DMS153 (cell line): ENCODE results near the gene NOX4.
"Not testable (repeated sequence)": the region's sequence is repeated elsewhere in the genome, so short reads cannot be mapped to it uniquely, and the experiment has no call there.

Experiments used
- DNase-seq: peaks from one replicate; lab custom pipeline; 2025; lab: John Stamatoyannopoulos, UW

Gene NOX4

GRCh38 chr11:89458716-89459115 is 32.5 kb downstream of the NOX4 start:
- DNase-seq = no peak

GRCh38 chr11:89457190-89457589 is 34.0 kb downstream of the NOX4 start:
- DNase-seq = no peak

- DNase-seq = no peak
Observed at GRCh38 chr11:89456681-89457080, 34.5 kb downstream of the NOX4 start.

- DNase-seq = no peak
Observed at GRCh38 chr11:89452780-89453179, 38.4 kb downstream of the NOX4 start.

- no peak for DNase-seq
Observed at GRCh38 chr11:89447845-89448244, 43.3 kb downstream of the NOX4 start.

- no peak for DNase-seq
Observed at GRCh38 chr11:89443361-89444322, 47.5 kb downstream of the NOX4 start.

GRCh38 chr11:89442801-89443200 is 48.4 kb downstream of the NOX4 start:
- no peak for DNase-seq

GRCh38 chr11:89441606-89442005 is 49.6 kb downstream of the NOX4 start:
- no peak for DNase-seq

- DNase-seq = no peak
Observed at GRCh38 chr11:89437317-89437716, 53.9 kb downstream of the NOX4 start.

GRCh38 chr11:89436071-89436470 is 55.1 kb downstream of the NOX4 start:
- DNase-seq = no peak

- DNase-seq = no peak
Observed at GRCh38 chr11:89433278-89433677, 57.9 kb downstream of the NOX4 start.

- DNase-seq = not testable (repeated sequence)
Observed at GRCh38 chr11:89432182-89432581, 59.0 kb downstream of the NOX4 start.

- DNase-seq = not testable (repeated sequence)
Observed at GRCh38 chr11:89426501-89426900, 64.7 kb downstream of the NOX4 start.

- DNase-seq = no peak
Observed at GRCh38 chr11:89421718-89422117, 69.5 kb downstream of the NOX4 start.

GRCh38 chr11:89420981-89421380 is 70.2 kb downstream of the NOX4 start:
- DNase-seq = no peak

- no peak for DNase-seq
Observed at GRCh38 chr11:89416961-89417360, 74.2 kb downstream of the NOX4 start.

GRCh38 chr11:89411112-89411511 is 80.1 kb downstream of the NOX4 start:
- not testable (repeated sequence) for DNase-seq

- DNase-seq = not testable (repeated sequence)
Observed at GRCh38 chr11:89410666-89411065, 80.5 kb downstream of the NOX4 start.

- DNase-seq = not testable (repeated sequence)
Observed at GRCh38 chr11:89408441-89408840, 82.7 kb downstream of the NOX4 start.

- DNase-seq = no peak
Observed at GRCh38 chr11:89405629-89406028, 85.5 kb downstream of the NOX4 start.

- not testable (repeated sequence) for DNase-seq
Observed at GRCh38 chr11:89391654-89392053, 99.5 kb downstream of the NOX4 start.

GRCh38 chr11:89387501-89387900 is 103.7 kb downstream of the NOX4 start:
- not testable (repeated sequence) for DNase-seq

- not testable (repeated sequence) for DNase-seq
Observed at GRCh38 chr11:89382986-89383385, 108.2 kb downstream of the NOX4 start.

- DNase-seq = no peak
Observed at GRCh38 chr11:89381094-89381493, 110.1 kb downstream of the NOX4 start.
